A673 (cell line): ENCODE results near the gene HNRNPUL1. TPM values are rescaled to one million over a fixed set of nuclear protein-coding genes. Genes with fewer than 3 reads are reported as not detected.
"Not testable (repeated sequence)": the region's sequence is repeated elsewhere in the genome, so short reads cannot be mapped to it uniquely, and the experiment has no call there.

Experiments used
- BruUV-seq: library from RNA; stranded (reverse); fragments of 400-500 nt; replicated peaks from 2 replicates; lab custom pipeline; 2021; lab: Mats Ljungman, UMichigan
- CTCF ChIA-PET: fragments of 300-600 bp; sonication (Branson Sonifier 250); formaldehyde crosslinking; loops from one replicate; lab custom pipeline; 2022; ENCODE audit warnings: antibody characterized with exemption; lab: Charles Lee
- POLR2A ChIA-PET: fragments of 300-600 bp; sonication (Branson Sonifier 250); formaldehyde crosslinking; loops from one replicate; lab custom pipeline; 2022; ENCODE audit warnings: antibody characterized with exemption; ENCODE audit not compliant: low non-redundant PET; lab: Charles Lee
- DNase-seq: peaks from one replicate; pipeline ENCODE4 v3.0.0-alpha.2; 2015; ENCODE audit warnings: low spot score
- H3K27ac ChIP-seq: fragments of 200-600 bp; sonication (generic); 2 replicates; pipeline ENCODE4 v1.5.1; 2016; ENCODE audit warnings: mixed run types, low read depth, mild to moderate bottlenecking, mixed read lengths, antibody characterized with exemption, low read length; ENCODE audit not compliant: poor library complexity, severe bottlenecking
- H3K27me3 ChIP-seq: fragments of 200-600 bp; sonication (generic); replicated peaks from 2 replicates; pipeline ENCODE4 v1.6.1; 2017; ENCODE audit warnings: mixed run types, low read depth, mild to moderate bottlenecking, mixed read lengths, antibody characterized with exemption, low read length; ENCODE audit not compliant: insufficient read depth, poor library complexity
- H3K36me3 ChIP-seq: fragments of 200-600 bp; sonication (generic); 2 replicates; pipeline ENCODE4 v1.6.1; 2016; ENCODE audit warnings: mixed run types, mild to moderate bottlenecking, mixed read lengths, antibody characterized with exemption, low read length; ENCODE audit not compliant: insufficient read depth, poor library complexity, severe bottlenecking
- H3K4me1 ChIP-seq: fragments of 200-600 bp; sonication (generic); 2 replicates; pipeline ENCODE4 v1.6.1; 2017; ENCODE audit warnings: mixed run types, mild to moderate bottlenecking, mixed read lengths, antibody characterized with exemption, low read length; ENCODE audit not compliant: insufficient read depth, poor library complexity, severe bottlenecking
- H3K4me3 ChIP-seq: fragments of 200-600 bp; sonication (generic); 2 replicates; pipeline ENCODE4 v1.5.1; 2016; ENCODE audit warnings: low read depth, mixed run types, mild to moderate bottlenecking, mixed read lengths, low read length; ENCODE audit not compliant: poor library complexity, severe bottlenecking
- H3K9me3 ChIP-seq: fragments of 200-600 bp; sonication (generic); 2 replicates; pipeline ENCODE4 v1.6.1; 2016; ENCODE audit warnings: mixed run types, low read depth, mild to moderate bottlenecking, mixed read lengths, antibody characterized with exemption, low read length; ENCODE audit not compliant: poor library complexity, severe bottlenecking
- EZH2 ChIP-seq: fragments of 200-600 bp; sonication (generic); IDR thresholded peaks from 2 replicates; pipeline ENCODE4 v1.6.1; 2017; ENCODE audit warnings: borderline replicate concordance, low read depth, mild to moderate bottlenecking, mixed read lengths, antibody characterized with exemption, low read length; ENCODE audit not compliant: poor library complexity, severe bottlenecking
- intact Hi-C: fragments of 100-400 bp; cut with micrococcal nuclease; formaldehyde crosslinking; loops from one replicate; pipeline ENCODE4 v1.10.0; 2022; ENCODE audit not compliant: unreplicated experiment
- total RNA-seq: library from RNA; stranded (reverse); gene quantifications from 2 replicates; pipeline ENCODE4 v1.2.3, GENCODE V29; 2021
- TF ChIP-seq, protein P1 (sequence below): fragments of 300-800, 200-600 bp; sonication (generic); conservative IDR thresholded peaks from 2 replicates; pipeline ENCODE4 v1.5.1; 2017; ENCODE audit warnings: low read depth, mild to moderate bottlenecking, antibody characterized with exemption, low read length, moderate library complexity, mixed read lengths

The HNRNPUL1 gene
- total RNA-seq, 1 experiment from 2014 or later, result 344 TPM

DNA sequence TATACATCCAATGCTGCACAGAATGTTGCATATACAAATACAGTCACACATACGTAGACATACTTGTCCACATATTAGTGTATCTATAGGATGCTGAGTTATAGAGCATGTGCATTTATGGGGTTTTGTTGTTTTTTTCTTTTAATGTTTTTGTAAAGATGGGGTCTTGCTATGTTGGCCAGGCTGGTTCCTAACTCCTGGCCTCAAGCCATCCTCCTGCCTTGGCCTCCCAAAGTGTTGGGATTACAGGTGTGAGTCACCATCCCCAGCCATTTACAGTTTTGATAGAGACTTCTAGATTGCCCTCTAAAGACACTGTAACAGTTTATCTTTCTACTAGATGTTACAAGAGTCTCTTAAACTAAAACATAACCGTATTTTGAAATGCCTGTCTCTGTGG, 14.3 kb downstream of the HNRNPUL1 start:
- TF ChIP-seq, protein P1, sequence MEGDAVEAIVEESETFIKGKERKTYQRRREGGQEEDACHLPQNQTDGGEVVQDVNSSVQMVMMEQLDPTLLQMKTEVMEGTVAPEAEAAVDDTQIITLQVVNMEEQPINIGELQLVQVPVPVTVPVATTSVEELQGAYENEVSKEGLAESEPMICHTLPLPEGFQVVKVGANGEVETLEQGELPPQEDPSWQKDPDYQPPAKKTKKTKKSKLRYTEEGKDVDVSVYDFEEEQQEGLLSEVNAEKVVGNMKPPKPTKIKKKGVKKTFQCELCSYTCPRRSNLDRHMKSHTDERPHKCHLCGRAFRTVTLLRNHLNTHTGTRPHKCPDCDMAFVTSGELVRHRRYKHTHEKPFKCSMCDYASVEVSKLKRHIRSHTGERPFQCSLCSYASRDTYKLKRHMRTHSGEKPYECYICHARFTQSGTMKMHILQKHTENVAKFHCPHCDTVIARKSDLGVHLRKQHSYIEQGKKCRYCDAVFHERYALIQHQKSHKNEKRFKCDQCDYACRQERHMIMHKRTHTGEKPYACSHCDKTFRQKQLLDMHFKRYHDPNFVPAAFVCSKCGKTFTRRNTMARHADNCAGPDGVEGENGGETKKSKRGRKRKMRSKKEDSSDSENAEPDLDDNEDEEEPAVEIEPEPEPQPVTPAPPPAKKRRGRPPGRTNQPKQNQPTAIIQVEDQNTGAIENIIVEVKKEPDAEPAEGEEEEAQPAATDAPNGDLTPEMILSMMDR, result no peak
- no peak for TF ChIP-seq EZH2
- Histone ChIP-seq H3K4me1 (no peaks in the 10 kb centered on the region), H3K9me3 (no peaks in the 10 kb centered on the region), H3K4me3 (no peak overlapping the region), H3K27ac (no peak overlapping the region), H3K36me3 (peaks cover 99% of the 10 kb centered on the region), H3K27me3 (no peaks in the 10 kb centered on the region)
- BruUV-seq, result no TSS peak
- intact Hi-C loops, result no loop called here
- DNase-seq, result no peak
- ChIA-PET CTCF (no interaction called here), POLR2A (no interaction called here)

DNA sequence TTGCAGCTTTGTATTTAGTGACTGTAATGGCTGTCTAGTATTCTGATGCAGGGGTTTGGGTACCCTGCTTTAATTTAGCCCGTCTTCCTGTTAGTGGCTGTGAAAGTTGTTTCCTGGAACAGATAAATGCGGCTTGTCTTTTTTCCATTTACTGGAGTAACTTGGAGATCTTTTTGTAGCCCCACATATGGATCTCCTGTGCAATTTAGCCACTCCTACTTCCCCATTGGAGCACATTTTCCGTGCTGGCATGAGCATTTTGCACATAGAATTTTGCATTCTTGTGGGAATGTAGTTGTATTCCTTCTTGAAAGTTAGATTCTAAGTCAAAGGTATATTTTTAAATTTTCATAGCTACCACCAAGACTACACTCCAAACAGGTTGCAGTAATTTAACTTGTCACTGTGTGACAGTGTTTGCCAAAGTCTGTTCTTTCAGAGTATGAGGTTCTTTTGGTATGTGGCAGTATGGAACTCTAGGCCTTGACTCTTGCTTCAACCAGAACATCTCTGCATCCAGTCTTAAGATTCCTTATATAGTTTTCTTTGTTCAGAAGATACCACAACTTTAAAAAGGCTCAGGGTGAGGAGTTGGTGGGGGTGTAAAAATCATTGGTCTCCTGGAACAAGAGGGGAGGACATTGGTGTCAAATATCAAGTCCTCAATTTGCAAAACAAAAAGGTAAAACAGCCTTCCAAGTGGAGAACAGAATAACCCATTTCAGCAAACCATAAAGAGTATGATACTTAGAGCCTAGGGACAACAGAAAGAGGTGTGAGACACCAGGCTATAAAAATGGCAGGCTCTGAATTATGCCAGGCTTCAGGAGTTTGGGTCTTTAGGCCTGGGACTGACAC, 24.7 kb downstream of the HNRNPUL1 start:
- H3K36me3 ChIP-seq, result peaks cover 94% of the 10 kb centered on the region
- no TSS peak for BruUV-seq
- ChIA-PET POLR2A (no interaction called here), CTCF (no interaction called here)
- DNase-seq, result no peak
- no peaks in the 10 kb centered on the region for H3K27me3 ChIP-seq
- no peak overlapping the region for H3K4me3 ChIP-seq
- H3K4me1 ChIP-seq, result no peaks in the 10 kb centered on the region
- no peak overlapping the region for H3K27ac ChIP-seq
- TF ChIP-seq EZH2, result no peak
- TF ChIP-seq, protein P1, result no peak
- H3K9me3 ChIP-seq, result no peaks in the 10 kb centered on the region
- intact Hi-C loops, result no loop called here

DNA sequence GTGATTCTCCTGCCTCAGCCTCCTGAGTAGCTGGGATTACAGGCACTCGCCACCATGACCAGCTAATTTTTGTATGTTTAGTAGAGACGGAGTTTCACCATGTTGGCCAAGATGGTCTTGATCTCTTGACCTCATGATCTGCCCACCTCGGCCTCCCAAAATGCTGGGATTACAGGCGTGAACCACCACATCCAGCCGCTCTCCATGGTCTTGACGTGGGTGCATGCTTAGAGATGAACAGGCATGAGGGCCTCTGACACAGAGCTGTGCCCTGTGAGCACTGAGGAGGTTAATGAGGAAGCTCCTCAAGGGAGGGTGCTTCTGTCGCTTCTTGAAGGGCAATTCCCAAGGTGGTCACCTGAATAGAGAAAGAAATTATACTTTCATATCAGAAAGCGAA, 25.6 kb downstream of the HNRNPUL1 start:
- H3K36me3 ChIP-seq, result peaks cover 94% of the 10 kb centered on the region
- DNase-seq, H3K27me3 ChIP-seq, intact Hi-C loops, H3K27ac ChIP-seq, H3K4me1 ChIP-seq, BruUV-seq, H3K9me3 ChIP-seq, CTCF ChIA-PET, H3K4me3 ChIP-seq: not testable (repeated sequence)
- POLR2A ChIA-PET, result interaction anchor here (0.6 kb wide), 1 partner anchor 535 kb away, joined by 9 read pairs; no protein-coding TSS in a partner anchor
